GM18508 (cell line): Measurements from ENCODE around the gene PLA1A.
A peak's percentile ranks its signal among the peaks of the same experiment; 100 is the strongest.

Experiments
- ATAC-seq: cut with Tn5 transposase; IDR thresholded peaks from one replicate; pipeline ENCODE4 v1.9.1; 2021; ENCODE audit warnings: moderate number of reproducible peaks; ENCODE audit not compliant: insufficient read depth, unreplicated experiment

Gene PLA1A

DNA sequence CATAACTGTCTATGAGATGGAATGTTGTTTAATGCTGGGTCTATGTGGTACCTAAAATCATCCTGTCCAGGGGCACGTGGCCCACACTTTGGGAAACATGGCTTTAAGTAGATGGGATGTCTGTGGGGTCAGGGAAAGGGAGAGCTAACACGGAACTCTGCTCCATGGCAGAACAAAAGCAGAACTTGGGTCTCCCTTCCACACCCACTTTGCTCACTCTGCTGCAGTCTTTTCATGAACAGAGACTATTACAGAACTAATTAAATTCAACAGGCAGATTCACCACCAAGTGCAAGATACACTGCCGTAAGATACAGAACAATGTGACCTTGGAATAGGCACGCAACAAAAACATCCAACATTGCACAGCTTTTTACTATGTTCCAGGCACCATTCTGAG lies 34.5 kb downstream of the PLA1A start:
- no peak for ATAC-seq

- no peak for ATAC-seq
These were observed 35.1 kb downstream of the PLA1A start for GRCh38 chr3:119632829-119633228.

- no peak for ATAC-seq
These were observed 38.0 kb downstream of the PLA1A start for GRCh38 chr3:119635719-119636118.

DNA sequence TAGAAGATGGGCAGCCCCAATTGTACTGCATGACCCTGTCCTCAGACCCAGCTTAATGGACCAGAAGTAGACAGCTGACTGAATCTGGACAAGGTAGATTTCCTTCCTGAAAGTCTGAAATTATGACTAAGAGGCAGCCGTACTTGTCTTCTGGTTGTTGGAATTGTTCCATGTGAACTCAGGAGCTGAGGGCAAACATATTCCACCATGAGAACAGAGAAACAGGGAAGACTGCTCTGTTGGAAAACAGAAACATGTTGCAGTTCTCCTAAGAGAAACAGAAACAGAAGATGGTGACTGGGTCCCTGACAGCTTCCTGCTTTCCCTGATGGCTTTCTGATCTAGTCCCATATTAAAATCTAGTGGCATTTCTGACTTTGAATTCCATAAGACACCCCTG lies 38.6 kb downstream of the PLA1A start:
- no peak for ATAC-seq

DNA sequence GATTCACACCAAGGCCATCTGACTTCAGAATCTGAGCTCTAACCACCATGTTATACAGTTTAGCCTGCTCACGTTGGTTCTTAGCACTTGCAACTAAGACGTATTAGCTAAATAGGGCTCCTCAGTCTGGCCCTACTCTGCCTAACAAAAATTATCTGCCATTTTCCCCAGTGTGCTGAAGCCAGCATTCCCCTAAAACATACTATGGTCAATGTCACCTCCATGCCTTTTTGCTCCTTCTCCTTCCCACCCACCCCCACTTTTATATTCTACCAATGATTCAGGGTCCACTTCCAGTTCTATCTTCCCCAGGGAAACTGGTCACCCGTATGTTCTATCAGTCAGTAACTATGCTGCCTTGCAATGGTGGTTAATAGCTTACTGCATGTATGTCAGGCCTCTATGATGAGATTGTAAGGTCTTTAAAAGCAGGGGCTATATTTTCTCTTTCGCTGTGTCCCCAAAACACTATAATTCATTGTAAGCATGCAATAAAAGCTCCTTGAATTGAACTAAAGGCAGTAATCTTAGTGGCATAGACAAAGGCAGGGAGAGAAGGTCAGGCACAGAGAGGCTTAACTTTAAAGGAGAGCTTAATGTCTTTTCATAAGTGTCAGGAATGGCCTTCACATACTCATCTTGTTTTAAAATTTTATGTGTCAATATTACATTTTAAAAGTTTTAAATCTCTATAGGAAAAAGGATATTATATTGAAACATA lies 39.4 kb downstream of the PLA1A start:
- ATAC-seq, result no peak

DNA sequence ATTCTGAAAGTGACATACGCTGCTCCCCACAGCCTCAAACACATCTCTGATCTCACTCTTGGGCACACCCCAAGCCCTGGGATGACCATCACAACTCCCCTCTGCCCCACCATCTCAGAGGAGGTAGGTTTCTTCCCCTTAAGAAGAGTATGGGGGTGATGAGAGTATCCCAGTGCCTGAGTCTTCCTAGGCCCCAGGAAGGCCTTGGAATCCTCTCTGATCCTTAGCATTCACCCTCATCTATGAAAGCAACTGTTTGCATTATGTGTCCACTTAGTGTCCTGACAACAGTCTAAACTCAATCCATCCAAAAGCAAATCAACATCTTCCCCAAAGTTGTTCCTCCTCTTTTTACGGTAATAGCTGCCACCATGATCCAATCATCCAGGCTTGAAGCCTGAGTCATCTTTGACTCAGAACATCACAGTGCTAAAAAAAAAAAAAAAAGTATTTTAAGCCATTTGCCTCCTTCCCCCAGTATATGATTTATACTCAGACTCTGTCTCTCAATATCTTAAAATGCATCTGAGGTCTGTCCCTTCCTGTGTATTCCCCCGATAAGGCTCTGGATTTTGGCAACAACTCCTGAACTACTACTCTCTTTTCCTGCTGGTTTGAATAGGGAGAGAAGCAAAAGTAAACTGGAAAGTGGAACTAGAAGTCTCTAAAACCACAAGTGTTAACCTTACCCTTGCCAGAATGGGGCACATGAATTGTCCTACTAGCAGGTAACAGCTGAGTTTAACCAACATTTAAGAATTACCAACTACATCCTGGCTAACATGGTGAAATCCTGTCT lies 40.2 kb downstream of the PLA1A start:
- ATAC-seq, result peak; percentile 22

- ATAC-seq, result no peak
These were observed 42.0 kb downstream of the PLA1A start for GRCh38 chr3:119639494-119640350.

DNA sequence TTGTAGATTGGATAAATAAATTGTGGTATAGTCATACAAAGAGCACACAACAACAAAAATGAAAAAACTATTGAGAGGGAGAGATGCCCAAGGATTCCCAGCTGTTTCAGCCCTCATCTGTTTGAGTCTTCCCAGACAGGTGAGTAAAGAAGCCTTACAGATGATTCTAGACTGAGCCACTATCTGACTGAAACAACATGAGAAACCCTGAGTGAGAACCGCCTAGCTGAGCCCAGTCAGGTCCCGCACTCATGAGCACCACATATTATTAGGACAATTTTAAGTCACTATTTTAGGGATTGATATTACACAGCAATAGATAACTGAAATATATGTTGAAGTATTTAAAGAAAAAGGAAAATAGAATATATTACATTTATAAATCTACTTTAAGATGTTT lies 43.7 kb downstream of the PLA1A start:
- ATAC-seq, result no peak

DNA sequence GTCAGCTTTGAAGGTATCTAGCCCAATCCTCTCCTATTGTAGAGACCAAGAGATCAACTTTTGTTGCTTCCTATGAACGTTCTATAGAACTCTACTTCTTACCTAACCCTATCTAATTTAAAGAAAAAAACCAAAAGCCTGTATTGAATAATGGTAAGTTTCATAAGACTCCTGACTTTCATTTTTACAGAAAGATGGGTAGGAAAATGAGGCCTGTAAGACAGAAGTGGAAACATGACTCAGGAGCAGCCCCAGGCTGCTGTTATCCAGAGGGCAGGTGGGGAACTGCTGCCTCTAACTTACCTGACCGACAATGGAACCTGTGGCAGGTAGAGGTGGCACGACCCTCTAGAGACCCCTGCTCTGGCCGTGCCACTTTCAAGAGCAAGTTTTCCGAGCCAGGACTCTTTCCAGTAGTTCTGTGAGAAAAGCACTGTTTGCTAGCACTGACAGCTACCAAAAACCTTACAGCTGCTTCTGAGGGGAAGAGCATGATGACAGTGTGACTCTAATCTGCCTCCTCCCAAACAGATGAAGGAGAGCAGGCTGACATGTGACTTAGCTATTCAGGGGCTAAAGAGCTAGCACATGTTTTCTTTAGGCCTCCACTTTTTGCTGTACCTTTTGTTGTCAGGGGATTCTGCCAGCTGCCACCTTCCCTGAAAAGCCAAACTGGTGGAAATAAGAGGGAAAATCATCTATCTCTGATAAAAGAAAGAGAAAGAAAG lies 45.2 kb downstream of the PLA1A start:
- no peak for ATAC-seq

DNA sequence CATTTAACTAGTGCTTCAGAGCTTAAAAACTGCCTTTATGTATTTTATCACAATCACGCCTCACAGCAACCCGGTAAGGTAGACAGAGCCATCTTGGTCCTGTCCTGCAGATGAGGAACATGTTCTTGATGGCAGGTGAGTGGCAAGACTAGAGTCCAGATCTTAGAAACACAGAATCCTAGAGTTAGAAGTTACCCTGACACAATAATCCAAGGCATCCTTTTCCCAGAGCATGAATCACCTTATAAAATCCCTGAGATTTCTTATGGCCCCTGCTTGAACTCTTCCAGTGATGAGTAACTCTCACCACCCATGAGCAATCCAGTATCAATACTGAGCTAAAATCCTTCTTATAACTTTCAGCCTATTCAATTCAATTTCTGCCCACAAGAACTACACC lies 45.8 kb downstream of the PLA1A start:
- no peak for ATAC-seq

GRCh38 chr3:119644481-119644880 lies 46.8 kb downstream of the PLA1A start:
- ATAC-seq, result no peak

GRCh38 chr3:119645813-119646212 lies 48.1 kb downstream of the PLA1A start:
- no peak for ATAC-seq

GRCh38 chr3:119647171-119647570 lies 49.5 kb downstream of the PLA1A start:
- no peak for ATAC-seq

DNA sequence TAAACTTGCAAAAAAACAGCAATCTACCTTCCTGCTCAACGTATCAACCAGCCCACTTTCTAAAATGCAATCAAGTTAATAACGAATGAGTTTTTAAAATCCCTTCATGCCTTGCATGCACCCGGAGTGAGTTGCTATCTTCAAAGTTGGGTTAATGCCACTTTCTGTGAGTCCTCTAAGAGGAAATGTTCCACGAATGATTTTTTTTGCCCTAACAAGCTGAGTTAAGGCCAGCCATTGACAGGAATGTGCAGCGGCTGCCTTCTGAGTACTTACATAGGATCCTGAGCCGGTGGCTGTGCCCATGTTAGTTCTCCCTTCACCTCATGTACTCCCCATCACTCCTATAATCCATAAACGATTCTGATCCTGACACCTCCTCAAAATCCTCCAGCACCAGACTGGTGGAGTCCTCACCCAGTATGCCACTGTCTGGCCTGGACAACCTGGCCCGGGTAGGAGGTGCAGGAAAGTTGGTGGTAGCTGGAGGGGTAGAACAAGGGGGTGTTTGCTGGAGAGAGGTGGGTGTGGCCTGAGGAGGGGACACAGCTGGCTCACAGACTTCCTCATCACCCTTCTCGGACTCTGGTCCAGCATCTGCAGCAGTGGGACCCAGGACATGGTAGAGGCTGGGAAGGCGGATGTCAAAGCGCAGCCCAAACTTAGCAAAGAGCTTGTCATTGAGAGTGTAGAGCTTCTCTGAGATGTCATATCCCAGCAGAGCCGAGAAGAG lies 50.3 kb downstream of the PLA1A start:
- no peak for ATAC-seq

DNA sequence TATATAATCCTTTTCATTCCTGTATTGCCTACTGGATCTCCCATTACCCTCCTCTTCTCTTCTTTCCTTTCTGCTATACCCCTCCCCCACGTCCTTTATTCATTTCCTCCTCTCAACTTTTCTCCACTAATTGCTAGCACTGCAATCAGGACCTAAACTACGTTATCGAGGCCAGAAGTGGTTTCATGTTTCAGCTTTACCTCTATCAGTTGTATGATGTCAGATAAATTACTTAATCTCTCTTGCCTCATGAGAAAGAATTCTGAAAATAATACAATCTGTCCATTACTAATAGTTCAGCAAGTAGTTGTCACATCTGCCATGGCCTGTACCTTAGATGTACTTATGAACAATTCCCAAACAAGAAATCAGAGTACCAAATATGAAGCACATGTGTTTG lies 52.1 kb downstream of the PLA1A start:
- ATAC-seq, result no peak

DNA sequence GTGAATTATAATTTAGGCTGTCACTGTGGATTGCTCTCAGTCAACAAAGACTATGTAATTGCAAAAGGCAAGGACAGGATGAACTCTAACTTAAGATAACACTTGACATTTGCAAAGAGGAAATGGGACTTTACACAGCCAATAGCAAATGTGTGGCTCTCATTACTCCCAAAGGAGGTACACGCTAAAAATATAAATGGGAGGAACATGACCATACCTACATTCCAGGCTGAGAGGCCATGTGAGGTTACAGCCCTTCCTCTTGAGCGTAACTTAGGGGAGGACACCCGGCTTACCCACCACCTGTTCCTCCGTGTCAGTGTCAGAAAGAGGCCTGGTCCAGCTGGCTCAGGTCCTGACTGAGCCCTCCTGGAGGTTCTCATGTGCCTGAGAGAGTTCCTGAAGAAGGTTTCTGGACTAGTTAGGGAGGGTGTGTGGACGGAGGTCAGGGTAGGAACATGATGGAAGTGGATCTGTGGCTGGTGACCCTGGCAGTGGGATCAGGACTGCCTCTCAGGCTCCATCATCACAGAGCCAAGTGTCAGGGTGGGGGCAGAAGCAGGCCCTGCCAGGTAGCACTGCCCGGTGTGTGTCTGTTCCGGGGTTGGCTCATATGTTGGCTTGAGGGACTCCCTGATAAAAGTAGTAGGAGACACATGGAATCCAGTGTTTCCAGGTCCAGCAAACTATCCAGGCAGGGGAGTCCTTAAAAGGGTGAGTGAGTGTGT lies 54.8 kb downstream of the PLA1A start:
- ATAC-seq, result no peak

DNA sequence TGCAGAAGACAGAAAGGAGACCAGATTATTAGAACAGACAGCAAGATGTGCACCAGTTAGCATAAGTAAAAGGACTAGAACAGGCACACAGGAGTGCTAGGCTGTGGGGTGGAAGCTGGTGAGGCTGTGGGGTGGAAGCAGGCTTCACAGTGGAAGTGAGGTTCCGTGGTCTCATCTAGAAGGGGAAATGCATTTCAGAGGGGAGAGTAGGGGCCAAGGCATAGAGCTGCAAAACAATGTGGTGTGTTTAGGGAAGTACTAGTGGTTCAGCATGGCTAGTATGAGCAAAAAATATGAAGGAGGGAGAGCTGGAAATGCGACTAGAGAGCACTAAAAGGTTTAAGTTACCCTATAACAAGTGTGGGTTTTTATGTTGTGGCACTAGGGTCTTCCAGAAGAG lies 56.2 kb downstream of the PLA1A start:
- ATAC-seq, result no peak

DNA sequence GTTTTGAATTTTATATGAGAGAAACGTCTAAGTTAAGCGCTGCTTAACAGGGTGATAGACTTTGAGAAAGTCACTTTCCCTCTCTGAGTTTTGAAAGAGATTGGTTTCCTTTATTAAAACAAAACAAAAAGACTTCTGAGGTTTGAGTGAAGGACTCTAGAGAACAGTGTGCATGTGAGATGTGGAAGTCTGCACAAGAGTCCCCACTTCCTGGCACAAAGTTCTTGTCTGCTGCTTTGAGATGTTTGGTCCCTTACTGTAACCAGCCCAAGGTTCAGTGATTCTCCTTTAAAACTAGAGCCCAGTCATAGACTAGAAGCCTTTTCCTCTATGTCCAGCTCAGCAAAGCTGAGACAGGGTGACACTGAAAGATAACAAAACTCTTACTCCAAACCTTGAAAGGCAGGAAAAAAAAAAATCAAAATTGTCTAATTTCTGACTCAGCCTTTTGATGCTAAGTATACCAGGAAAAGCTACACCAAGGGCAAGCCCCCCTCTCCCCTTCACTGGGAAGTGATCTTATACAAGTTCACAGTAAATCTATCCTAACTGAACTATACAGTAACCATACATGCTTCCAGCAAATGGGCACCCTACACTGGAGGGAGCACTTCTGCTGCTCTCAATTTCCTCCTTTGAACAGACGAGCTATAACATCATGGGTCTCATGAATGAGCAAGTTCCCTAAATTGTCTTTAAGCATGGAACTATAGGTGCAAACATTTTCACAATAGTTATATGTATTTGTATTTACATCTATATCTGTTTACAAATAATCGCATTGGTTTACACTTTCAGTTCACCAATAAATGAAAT lies 60.4 kb downstream of the PLA1A start:
- no peak for ATAC-seq
